ENCODE measurements around the gene CUX1. TPM values are rescaled to one million over a fixed set of nuclear protein-coding genes. Genes with fewer than 3 reads are reported as not detected.

Gene CUX1
- total RNA-seq, 1 donor from 2014 or later, result 118 TPM

GRCh38 chr7:101973130-101973529 is 155.7 kb downstream of the CUX1 start:
- H3K27ac Mint-ChIP-seq (ENCODE audit: unreplicated experiment), result no peak overlapping the region
- peaks cover 6% of the 10 kb centered on the region for H3K4me1 Mint-ChIP-seq (ENCODE audit: low read depth)

DNA sequence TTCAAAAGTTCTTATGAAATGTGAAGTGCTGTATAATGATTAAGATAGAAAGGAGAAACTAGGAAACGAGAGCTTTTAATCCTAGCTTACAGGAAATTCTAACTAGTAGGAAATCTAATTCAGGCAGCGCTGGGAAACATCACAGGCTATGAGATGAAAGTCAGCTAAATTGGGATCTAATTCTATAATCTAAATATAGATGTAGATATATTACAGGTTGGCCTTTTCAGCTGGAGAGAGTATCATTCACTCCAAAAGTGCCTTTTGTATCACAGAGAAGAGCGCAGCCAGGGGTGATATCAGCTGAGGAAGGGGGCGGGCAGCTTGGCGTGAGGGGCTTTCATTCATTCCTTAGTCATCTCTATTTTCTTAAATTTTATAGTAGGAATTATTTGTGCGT is 157.0 kb downstream of the CUX1 start:
- H3K4me1 Mint-ChIP-seq (ENCODE audit: low read depth), result peaks cover 6% of the 10 kb centered on the region
- no peaks in the 10 kb centered on the region for H3K9me3 Mint-ChIP-seq (ENCODE audit: low read depth)
- no peak overlapping the region for H3K4me3 Mint-ChIP-seq (ENCODE audit: unreplicated experiment)
- no peaks in the 10 kb centered on the region for H3K27me3 Mint-ChIP-seq (ENCODE audit: low read depth)
- no peak overlapping the region for H3K27ac Mint-ChIP-seq (ENCODE audit: unreplicated experiment)
- DNase-seq (ENCODE audit: low spot score), result no peak
- H3K36me3 Mint-ChIP-seq (ENCODE audit: low read depth), result peaks cover 3% of the 10 kb centered on the region
- TF ChIP-seq, protein P1, sequence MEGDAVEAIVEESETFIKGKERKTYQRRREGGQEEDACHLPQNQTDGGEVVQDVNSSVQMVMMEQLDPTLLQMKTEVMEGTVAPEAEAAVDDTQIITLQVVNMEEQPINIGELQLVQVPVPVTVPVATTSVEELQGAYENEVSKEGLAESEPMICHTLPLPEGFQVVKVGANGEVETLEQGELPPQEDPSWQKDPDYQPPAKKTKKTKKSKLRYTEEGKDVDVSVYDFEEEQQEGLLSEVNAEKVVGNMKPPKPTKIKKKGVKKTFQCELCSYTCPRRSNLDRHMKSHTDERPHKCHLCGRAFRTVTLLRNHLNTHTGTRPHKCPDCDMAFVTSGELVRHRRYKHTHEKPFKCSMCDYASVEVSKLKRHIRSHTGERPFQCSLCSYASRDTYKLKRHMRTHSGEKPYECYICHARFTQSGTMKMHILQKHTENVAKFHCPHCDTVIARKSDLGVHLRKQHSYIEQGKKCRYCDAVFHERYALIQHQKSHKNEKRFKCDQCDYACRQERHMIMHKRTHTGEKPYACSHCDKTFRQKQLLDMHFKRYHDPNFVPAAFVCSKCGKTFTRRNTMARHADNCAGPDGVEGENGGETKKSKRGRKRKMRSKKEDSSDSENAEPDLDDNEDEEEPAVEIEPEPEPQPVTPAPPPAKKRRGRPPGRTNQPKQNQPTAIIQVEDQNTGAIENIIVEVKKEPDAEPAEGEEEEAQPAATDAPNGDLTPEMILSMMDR (IDR thresholded peaks at IDR 0.05), result no peak

More at GRCh38 chr7:101973130-101973529, 155.7 kb downstream of the CUX1 start:
- H3K9me3 Mint-ChIP-seq (ENCODE audit: low read depth), result no peaks in the 10 kb centered on the region
- no peaks in the 10 kb centered on the region for H3K27me3 Mint-ChIP-seq (ENCODE audit: low read depth)
- DNase-seq (ENCODE audit: low spot score), result no peak
- H3K36me3 Mint-ChIP-seq (ENCODE audit: low read depth), result peaks cover 3% of the 10 kb centered on the region
- TF ChIP-seq, protein P1 (IDR thresholded peaks at IDR 0.05), result no peak
- H3K4me3 Mint-ChIP-seq (ENCODE audit: unreplicated experiment), result no peak overlapping the region

- H3K4me1 Mint-ChIP-seq (ENCODE audit: low read depth), result peaks cover 6% of the 10 kb centered on the region
- H3K27ac Mint-ChIP-seq (ENCODE audit: unreplicated experiment), result no peak overlapping the region
- TF ChIP-seq, protein P1 (IDR thresholded peaks at IDR 0.05), result no peak
- no peaks in the 10 kb centered on the region for H3K9me3 Mint-ChIP-seq (ENCODE audit: low read depth)
- H3K36me3 Mint-ChIP-seq (ENCODE audit: low read depth), result peaks cover 3% of the 10 kb centered on the region
- no peak for DNase-seq (ENCODE audit: low spot score)
- no peak overlapping the region for H3K4me3 Mint-ChIP-seq (ENCODE audit: unreplicated experiment)
- no peaks in the 10 kb centered on the region for H3K27me3 Mint-ChIP-seq (ENCODE audit: low read depth)
Observed at GRCh38 chr7:101975046-101975445, 157.6 kb downstream of the CUX1 start.

DNA sequence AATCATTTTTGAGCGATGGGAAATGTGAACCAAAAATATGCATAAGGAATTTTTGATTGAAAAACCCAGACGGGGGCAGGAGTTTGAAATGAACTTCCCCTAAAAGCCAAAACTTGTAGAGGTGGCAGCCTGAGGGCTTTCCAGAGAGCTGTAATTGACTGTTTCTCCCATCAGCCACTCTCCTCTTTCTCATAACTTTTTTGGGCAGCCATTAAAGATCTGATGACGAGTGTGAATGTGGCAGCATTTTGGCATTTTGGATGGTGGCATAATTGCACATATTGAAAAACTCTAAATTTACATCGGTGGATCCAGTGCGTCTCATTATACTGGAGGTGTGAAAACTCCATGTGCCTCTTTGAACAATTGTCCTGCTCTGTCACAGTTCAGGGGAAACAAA is 159.0 kb downstream of the CUX1 start:
- Mint-ChIP-seq H3K27me3 (ENCODE audit: low read depth) (no peaks in the 10 kb centered on the region), H3K27ac (ENCODE audit: unreplicated experiment) (no peak overlapping the region), H3K4me1 (ENCODE audit: low read depth) (peaks cover 6% of the 10 kb centered on the region), H3K36me3 (ENCODE audit: low read depth) (peaks cover 3% of the 10 kb centered on the region), H3K4me3 (ENCODE audit: unreplicated experiment) (no peak overlapping the region), H3K9me3 (ENCODE audit: low read depth) (no peaks in the 10 kb centered on the region)
- TF ChIP-seq, protein P1 (IDR thresholded peaks at IDR 0.05), result no peak
- no peak for DNase-seq (ENCODE audit: low spot score)

GRCh38 chr7:101977249-101977648 is 159.8 kb downstream of the CUX1 start:
- H3K4me3 Mint-ChIP-seq (ENCODE audit: unreplicated experiment), result no peak overlapping the region
- peaks cover 8% of the 10 kb centered on the region for H3K4me1 Mint-ChIP-seq (ENCODE audit: low read depth)
- TF ChIP-seq, protein P1 (IDR thresholded peaks at IDR 0.05), result no peak
- H3K27ac Mint-ChIP-seq (ENCODE audit: unreplicated experiment), result peak overlapping the region; percentile 8
- no peaks in the 10 kb centered on the region for H3K27me3 Mint-ChIP-seq (ENCODE audit: low read depth)
- DNase-seq (ENCODE audit: low spot score), result no peak
- H3K36me3 Mint-ChIP-seq (ENCODE audit: low read depth), result peaks cover 3% of the 10 kb centered on the region
- H3K9me3 Mint-ChIP-seq (ENCODE audit: low read depth), result no peaks in the 10 kb centered on the region
